Gastrocnemius medialis (tissue), 4 donors: ENCODE results near the gene NCK1.

ENCODE experiments used
- POLR2A ChIP-seq, 2 donors: fragments of 450-650 bp; IDR thresholded peaks; one replicate each; pipeline ENCODE4 v1.6.1; 2017; ENCODE audit warnings: antibody characterized with exemption in 2 of 2, mild to moderate bottlenecking in 2 of 2, moderate library complexity in 2 of 2
- TF ChIP-seq, protein P1 (sequence below), 5 experiments: fragments of 450-650 bp in 3 of 5; fragments of 200-600 bp in 2 of 5; sonication (generic) in 2 of 5; IDR thresholded peaks in 4 of 5; conservative IDR thresholded peaks in 1 of 5; 1 replicate in 4 of 5; 2 replicates in 1 of 5; pipeline ENCODE4 v1.5.1; 2016 to 2019; ENCODE audit warnings: antibody characterized with exemption in 5 of 5, mild to moderate bottlenecking in 3 of 5, moderate library complexity in 3 of 5

- TF ChIP-seq, protein P1, sequence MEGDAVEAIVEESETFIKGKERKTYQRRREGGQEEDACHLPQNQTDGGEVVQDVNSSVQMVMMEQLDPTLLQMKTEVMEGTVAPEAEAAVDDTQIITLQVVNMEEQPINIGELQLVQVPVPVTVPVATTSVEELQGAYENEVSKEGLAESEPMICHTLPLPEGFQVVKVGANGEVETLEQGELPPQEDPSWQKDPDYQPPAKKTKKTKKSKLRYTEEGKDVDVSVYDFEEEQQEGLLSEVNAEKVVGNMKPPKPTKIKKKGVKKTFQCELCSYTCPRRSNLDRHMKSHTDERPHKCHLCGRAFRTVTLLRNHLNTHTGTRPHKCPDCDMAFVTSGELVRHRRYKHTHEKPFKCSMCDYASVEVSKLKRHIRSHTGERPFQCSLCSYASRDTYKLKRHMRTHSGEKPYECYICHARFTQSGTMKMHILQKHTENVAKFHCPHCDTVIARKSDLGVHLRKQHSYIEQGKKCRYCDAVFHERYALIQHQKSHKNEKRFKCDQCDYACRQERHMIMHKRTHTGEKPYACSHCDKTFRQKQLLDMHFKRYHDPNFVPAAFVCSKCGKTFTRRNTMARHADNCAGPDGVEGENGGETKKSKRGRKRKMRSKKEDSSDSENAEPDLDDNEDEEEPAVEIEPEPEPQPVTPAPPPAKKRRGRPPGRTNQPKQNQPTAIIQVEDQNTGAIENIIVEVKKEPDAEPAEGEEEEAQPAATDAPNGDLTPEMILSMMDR (IDR thresholded peaks at IDR 0.05 in 4 of 5, conservative IDR thresholded peaks at IDR 0.05 in 1 of 5): no peak
- no peak for TF ChIP-seq POLR2A (IDR thresholded peaks at IDR 0.05)
Measured at GRCh38 chr3:136885357-136886213, 23.6 kb downstream of the NCK1 start.
